ENCODE measurements around the gene CELF5.
"Not testable (repeated sequence)": the region's sequence is repeated elsewhere in the genome, so short reads cannot be mapped to it uniquely, and the experiment has no call there.

CELF5 gene

GRCh38 chr19:3338541-3339181, 114.2 kb downstream of the CELF5 start:
- no peak for DNase-seq
- H3K4me1 ChIP-seq, result no peaks in the 10 kb centered on the region
- TF ChIP-seq CTCF (IDR thresholded peaks at IDR 0.05; ENCODE audit: low read depth, low read length), result no peak
- no peaks in the 10 kb centered on the region for H3K9me3 ChIP-seq
- H3K4me3 ChIP-seq (ENCODE audit: low read depth, low read length), result no peak overlapping the region
- H3K36me3 ChIP-seq, result no peaks in the 10 kb centered on the region
- H3K27me3 ChIP-seq, result no peaks in the 10 kb centered on the region

- Histone ChIP-seq H3K9me3 (no peaks in the 10 kb centered on the region), H3K4me1 (no peaks in the 10 kb centered on the region), H3K36me3 (no peaks in the 10 kb centered on the region), H3K27me3 (no peaks in the 10 kb centered on the region), H3K4me3 (ENCODE audit: low read depth, low read length) (no peak overlapping the region)
- TF ChIP-seq CTCF (IDR thresholded peaks at IDR 0.05; ENCODE audit: low read depth, low read length), result no peak
- no peak for DNase-seq
These were observed 115.9 kb downstream of the CELF5 start for GRCh38 chr19:3340340-3340739.

GRCh38 chr19:3342246-3342645, 117.8 kb downstream of the CELF5 start:
- TF ChIP-seq CTCF (IDR thresholded peaks at IDR 0.05; ENCODE audit: low read depth, low read length), result no peak
- DNase-seq, result no peak
- H3K27me3 ChIP-seq, result no peaks in the 10 kb centered on the region
- H3K4me3 ChIP-seq (ENCODE audit: low read depth, low read length), result no peak overlapping the region
- no peaks in the 10 kb centered on the region for H3K4me1 ChIP-seq
- no peaks in the 10 kb centered on the region for H3K36me3 ChIP-seq
- H3K9me3 ChIP-seq, result no peaks in the 10 kb centered on the region

- H3K27me3 ChIP-seq; DNase-seq; H3K4me1 ChIP-seq; H3K9me3 ChIP-seq; H3K4me3 ChIP-seq (ENCODE audit: low read depth, low read length); H3K36me3 ChIP-seq: not testable (repeated sequence)
These were observed 118.5 kb downstream of the CELF5 start for GRCh38 chr19:3342962-3343361.

- no peaks in the 10 kb centered on the region for H3K27me3 ChIP-seq
- DNase-seq, result peak; percentile 89
- H3K4me1 ChIP-seq, result no peaks in the 10 kb centered on the region
- no peaks in the 10 kb centered on the region for H3K9me3 ChIP-seq
- peak overlapping the region; percentile 59 for H3K4me3 ChIP-seq (ENCODE audit: low read depth, low read length)
- no peaks in the 10 kb centered on the region for H3K36me3 ChIP-seq
- TF ChIP-seq CTCF (IDR thresholded peaks at IDR 0.05; ENCODE audit: low read depth, low read length), result peak; percentile 26; the same call in 1 of the 2 replicates
These were observed 119.4 kb downstream of the CELF5 start for GRCh38 chr19:3343619-3344502.

GRCh38 chr19:3344608-3345598, 120.4 kb downstream of the CELF5 start:
- H3K9me3 ChIP-seq, result no peaks in the 10 kb centered on the region
- no peaks in the 10 kb centered on the region for H3K36me3 ChIP-seq
- DNase-seq, result no peak
- H3K4me1 ChIP-seq, result no peaks in the 10 kb centered on the region
- H3K4me3 ChIP-seq (ENCODE audit: low read depth, low read length), result no peak overlapping the region
- no peak for TF ChIP-seq CTCF (IDR thresholded peaks at IDR 0.05; ENCODE audit: low read depth, low read length)
- no peaks in the 10 kb centered on the region for H3K27me3 ChIP-seq

All from BE2C (cell line).